Testis (tissue), 3 donors: Measurements from ENCODE around the gene DENND1A. TPM values are rescaled to one million over a fixed set of nuclear protein-coding genes. Genes with fewer than 3 reads are reported as not detected.

Experiments
- DNase-seq: peaks from one replicate; pipeline ENCODE4 v3.0.0-alpha.2; 2019
- H3K27ac ChIP-seq, 2 donors: fragments of 200-600 bp; sonication (generic); one replicate each; pipeline ENCODE4 v1.5.1; 2019
- H3K27me3 ChIP-seq: fragments of 200-600 bp; sonication (generic); one replicate; pipeline ENCODE4 v1.5.1; 2019
- H3K36me3 ChIP-seq: fragments of 200-600 bp; sonication (generic); one replicate; pipeline ENCODE4 v1.5.1; 2017; ENCODE audit warnings: low read depth; ENCODE audit errors: missing control alignments
- H3K4me1 ChIP-seq: fragments of 200-600 bp; sonication (generic); one replicate; pipeline ENCODE4 v1.5.1; 2019
- H3K4me3 ChIP-seq, 2 donors: fragments of 200-600 bp; sonication (generic); one replicate each; pipeline ENCODE4 v1.5.1; 2017 to 2019
- H3K9me3 ChIP-seq: fragments of 200-600 bp; sonication (generic); one replicate; pipeline ENCODE4 v1.5.1; 2017
- POLR2A ChIP-seq: fragments of 450-650 bp; IDR thresholded peaks from one replicate; pipeline ENCODE4 v1.6.1; 2017; ENCODE audit warnings: antibody characterized with exemption, mild to moderate bottlenecking, moderate library complexity
- WGBS, 2 donors: methylation state at CpG; one replicate each; pipeline ENCODE4 v1.1.5; 2018; 5-methylcytosine and 5-hydroxymethylcytosine counted together
- intact Hi-C: fragments of 100-400 bp; cut with DNase I; formaldehyde crosslinking; loops from one replicate; pipeline ENCODE4 v1.15.1; 2023; ENCODE audit warnings: low total_unique reads
- polyA plus RNA-seq: library from polyadenylated mRNA; stranded (reverse); fragments of 350-450 nt; fragmentation: Illumina TruSeq; extraction: RNeasy Lipid Tissue Mini Kit (QIAGEN cat#74804); gene quantifications from one replicate; pipeline ENCODE4 v1.2.3, GENCODE V29; 2014; ENCODE audit warnings: low read depth, low replicate concordance; ENCODE audit not compliant: insufficient read depth
- total RNA-seq, 2 donors: library from RNA; depleted of rRNA; stranded (reverse); fragments of >200 nt; gene quantifications; one replicate each; pipeline ENCODE4 v1.2.3, GENCODE V29; 2016
- TF ChIP-seq, protein P1 (sequence below), 3 experiments: fragments of 450-650 bp in 2 of 3; fragments of 200-600 bp in 1 of 3; sonication (generic) in 1 of 3; IDR thresholded peaks; one replicate each; pipeline ENCODE4 v1.5.1; 2016 to 2019; ENCODE audit warnings: antibody characterized with exemption in 3 of 3, mild to moderate bottlenecking in 2 of 3, moderate library complexity in 1 of 3

Gene DENND1A
- total and polyA plus RNA-seq, 3 donors from 2014 or later = 20.3 to 47.4 (median 44.9) TPM

DNA sequence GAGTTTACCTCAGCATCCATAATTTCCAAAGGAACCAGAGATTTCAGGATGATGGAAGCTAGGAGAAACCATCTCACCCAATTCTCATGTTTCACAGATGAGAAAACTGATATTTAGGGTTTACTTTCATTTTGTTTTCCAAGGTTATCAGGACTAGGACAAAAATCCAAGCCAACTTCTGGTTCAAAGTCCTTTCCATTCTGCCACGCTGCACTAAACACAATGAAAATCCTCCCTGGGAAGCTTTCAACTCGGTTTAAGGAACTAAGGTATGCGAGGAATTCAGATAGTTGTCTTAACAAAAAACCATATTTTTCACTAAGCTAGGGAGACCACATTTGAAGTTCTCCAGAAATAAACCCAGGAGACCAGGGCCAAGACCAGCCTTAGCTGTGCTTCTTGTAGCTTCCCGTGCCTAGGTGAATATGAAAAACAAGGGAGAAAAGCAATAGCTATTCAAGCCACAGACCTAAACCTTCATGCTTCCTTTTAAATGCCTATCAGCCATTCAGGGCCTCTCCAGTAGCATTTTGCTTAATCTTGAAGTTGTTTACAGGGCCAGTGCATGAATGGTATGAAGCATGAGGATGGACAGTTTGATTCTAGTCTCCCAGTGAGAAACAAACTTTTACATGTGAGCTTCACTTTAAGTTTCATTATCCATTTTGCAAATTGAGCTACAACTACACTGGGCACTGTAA, 167.9 kb downstream of the DENND1A start:
- no peaks in the 10 kb centered on the region for H3K9me3 ChIP-seq
- peaks cover 14% of the 10 kb centered on the region for H3K4me1 ChIP-seq
- 57 to 63% methylated on average over 4 of the region's 4 CpGs for whole genome bisulfite sequencing, 2 donors
- H3K4me3 ChIP-seq = no peak overlapping the region
- TF ChIP-seq, protein P1, sequence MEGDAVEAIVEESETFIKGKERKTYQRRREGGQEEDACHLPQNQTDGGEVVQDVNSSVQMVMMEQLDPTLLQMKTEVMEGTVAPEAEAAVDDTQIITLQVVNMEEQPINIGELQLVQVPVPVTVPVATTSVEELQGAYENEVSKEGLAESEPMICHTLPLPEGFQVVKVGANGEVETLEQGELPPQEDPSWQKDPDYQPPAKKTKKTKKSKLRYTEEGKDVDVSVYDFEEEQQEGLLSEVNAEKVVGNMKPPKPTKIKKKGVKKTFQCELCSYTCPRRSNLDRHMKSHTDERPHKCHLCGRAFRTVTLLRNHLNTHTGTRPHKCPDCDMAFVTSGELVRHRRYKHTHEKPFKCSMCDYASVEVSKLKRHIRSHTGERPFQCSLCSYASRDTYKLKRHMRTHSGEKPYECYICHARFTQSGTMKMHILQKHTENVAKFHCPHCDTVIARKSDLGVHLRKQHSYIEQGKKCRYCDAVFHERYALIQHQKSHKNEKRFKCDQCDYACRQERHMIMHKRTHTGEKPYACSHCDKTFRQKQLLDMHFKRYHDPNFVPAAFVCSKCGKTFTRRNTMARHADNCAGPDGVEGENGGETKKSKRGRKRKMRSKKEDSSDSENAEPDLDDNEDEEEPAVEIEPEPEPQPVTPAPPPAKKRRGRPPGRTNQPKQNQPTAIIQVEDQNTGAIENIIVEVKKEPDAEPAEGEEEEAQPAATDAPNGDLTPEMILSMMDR (IDR thresholded peaks at IDR 0.05) = no peak
- TF ChIP-seq POLR2A = no peak
- H3K27ac ChIP-seq = no peak overlapping the region
- DNase-seq = no peak
- H3K27me3 ChIP-seq = no peaks in the 10 kb centered on the region
- intact Hi-C loops = no loop called here
- no peaks in the 10 kb centered on the region for H3K36me3 ChIP-seq

DNA sequence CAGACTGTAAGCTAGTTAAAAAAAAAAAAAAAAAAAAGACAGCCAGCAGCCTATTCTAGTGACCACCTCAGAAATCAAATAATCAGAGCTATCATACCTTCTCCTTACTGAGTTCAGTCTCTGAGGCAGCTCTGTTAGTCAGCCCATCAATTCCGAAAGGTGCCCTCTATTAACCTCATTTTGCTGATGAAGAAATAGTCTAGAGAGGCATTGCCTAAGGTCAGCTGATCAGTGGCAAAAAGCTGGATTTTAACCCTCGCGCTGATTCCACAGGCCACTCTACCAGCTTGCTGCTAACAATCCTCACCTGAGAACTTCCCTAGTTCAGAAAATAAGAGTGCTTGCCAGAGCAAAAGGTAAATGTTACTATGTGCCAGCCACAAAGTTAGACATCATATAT, 172.0 kb downstream of the DENND1A start:
- 86 to 87% methylated on average over 3 of the region's 3 CpGs for WGBS, 2 donors
- Histone ChIP-seq H3K4me1 (peaks cover 14% of the 10 kb centered on the region), H3K36me3 (no peaks in the 10 kb centered on the region), H3K9me3 (no peaks in the 10 kb centered on the region), H3K4me3 (no peak overlapping the region), H3K27ac (no peak overlapping the region), H3K27me3 (no peaks in the 10 kb centered on the region)
- no peak for TF ChIP-seq POLR2A
- TF ChIP-seq, protein P1 (IDR thresholded peaks at IDR 0.05) = no peak
- DNase-seq = no peak
- intact Hi-C loops = no loop called here

DNA sequence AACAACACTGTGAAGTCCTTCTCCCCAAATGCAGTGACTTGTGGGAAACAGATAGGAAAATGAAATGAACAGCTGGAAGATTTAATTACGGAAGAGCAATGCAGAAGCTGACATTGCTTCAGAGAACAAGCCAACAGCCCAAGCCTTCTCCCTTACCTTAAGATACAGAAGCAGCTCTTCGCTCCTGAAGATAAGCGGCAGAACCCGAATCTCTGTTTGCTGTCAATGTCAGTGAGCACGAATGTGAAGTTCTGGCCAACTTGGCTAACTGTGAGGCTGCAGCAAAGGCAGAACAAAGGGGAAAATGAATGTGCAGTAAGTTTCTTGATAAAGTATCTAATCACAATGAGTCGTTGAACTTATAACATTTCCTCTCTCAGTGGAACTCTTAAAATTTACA, 172.4 kb downstream of the DENND1A start:
- Histone ChIP-seq H3K9me3 (no peaks in the 10 kb centered on the region), H3K27me3 (no peaks in the 10 kb centered on the region), H3K4me1 (peaks cover 14% of the 10 kb centered on the region), H3K4me3 (no peak overlapping the region), H3K27ac (peak overlapping the region in 1 of 2 donors; percentile 22), H3K36me3 (no peaks in the 10 kb centered on the region)
- peak; percentile 39 for DNase-seq
- TF ChIP-seq POLR2A = no peak
- TF ChIP-seq, protein P1 (IDR thresholded peaks at IDR 0.05) = no peak
- intact Hi-C loops = no loop called here
- WGBS, 2 donors = 32 to 68% methylated on average over 6 of the region's 6 CpGs

DNA sequence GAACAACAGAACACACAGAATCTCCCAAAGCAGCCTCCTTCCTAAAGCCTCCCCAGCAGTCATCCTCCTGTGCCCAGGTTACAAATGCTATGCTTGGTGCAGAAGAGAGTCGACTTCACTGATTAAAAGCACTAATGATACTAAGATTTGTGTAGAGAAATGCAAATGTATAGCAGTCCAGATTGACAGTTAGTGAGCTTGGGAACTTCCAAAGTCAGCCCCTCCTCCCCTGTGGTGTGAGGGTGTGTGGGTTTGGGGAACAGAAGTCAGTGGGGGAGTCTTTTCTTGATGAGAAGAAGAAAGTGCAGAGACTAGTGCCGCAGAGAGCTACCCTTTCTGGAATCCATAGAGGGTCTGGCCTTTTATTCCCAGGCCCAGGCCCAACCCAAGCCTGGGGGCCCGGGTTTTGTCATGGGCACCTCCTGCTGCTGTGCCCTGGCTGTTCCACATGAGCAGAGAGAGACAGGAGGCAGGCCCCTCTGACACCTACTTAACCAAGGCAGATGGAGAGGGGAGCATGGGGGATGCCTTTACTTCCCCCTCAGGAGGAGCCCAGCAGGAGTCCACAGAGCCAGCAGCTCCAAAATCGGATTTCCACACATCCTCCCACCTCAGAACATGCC, 173.3 kb downstream of the DENND1A start:
- 87 to 90% methylated on average over 3 to 4 of the region's 4 CpGs for WGBS, 2 donors
- H3K27me3 ChIP-seq = no peaks in the 10 kb centered on the region
- peaks cover 5% of the 10 kb centered on the region for H3K4me1 ChIP-seq
- no peaks in the 10 kb centered on the region for H3K9me3 ChIP-seq
- intact Hi-C loops = no loop called here
- no peak overlapping the region for H3K4me3 ChIP-seq
- no peaks in the 10 kb centered on the region for H3K36me3 ChIP-seq
- no peak overlapping the region for H3K27ac ChIP-seq
- no peak for TF ChIP-seq POLR2A
- DNase-seq = no peak

DNA sequence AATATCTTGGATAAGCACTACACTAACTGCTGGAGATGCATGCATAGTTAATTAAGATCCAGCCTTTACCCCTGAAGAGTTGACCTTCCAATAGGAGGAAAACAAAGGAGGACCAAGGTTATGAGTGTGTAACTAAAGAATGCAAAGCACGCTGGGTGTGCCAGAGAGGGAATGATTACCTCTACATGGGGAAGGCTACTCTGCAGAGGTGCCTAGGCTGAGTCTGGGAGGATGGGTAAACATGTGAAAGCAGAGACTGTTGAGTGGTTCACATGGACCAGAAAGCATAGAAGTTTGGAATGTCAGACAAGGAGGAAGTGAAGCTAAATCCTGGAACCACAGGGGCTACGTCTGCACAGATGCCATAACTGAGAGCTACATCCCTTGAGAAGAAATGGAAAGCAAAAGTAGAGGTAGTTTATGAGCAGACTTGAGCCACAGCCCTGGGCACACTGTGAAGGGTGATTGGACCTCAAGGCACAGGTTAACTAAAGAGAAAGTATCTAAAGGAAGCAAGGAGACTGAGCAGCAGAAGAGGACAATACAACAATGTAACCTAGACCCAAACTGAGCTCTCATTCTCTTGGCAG, 176.2 kb downstream of the DENND1A start:
- no peaks in the 10 kb centered on the region for H3K36me3 ChIP-seq
- H3K27ac ChIP-seq = no peak overlapping the region
- intact Hi-C loops = no loop called here
- H3K27me3 ChIP-seq = no peaks in the 10 kb centered on the region
- H3K9me3 ChIP-seq = no peaks in the 10 kb centered on the region
- H3K4me3 ChIP-seq = no peak overlapping the region
- peaks cover 5% of the 10 kb centered on the region for H3K4me1 ChIP-seq
- TF ChIP-seq, protein P1 (IDR thresholded peaks at IDR 0.05) = no peak
- TF ChIP-seq POLR2A = no peak
- 94 to 97% methylated on average over 2 of the region's 2 CpGs for WGBS, 2 donors
- no peak for DNase-seq
